Epithelial cell of proximal tubule (primary cell): Measurements from ENCODE around the gene MAN2A2. TPM values are rescaled to one million over a fixed set of nuclear protein-coding genes. Genes with fewer than 3 reads are reported as not detected.

Experiments
- DNase-seq: peaks from one replicate; pipeline ENCODE4 v3.0.0-alpha.2; 2011; ENCODE audit warnings: low read depth
- H3K4me3 ChIP-seq: 2 replicates; pipeline ENCODE4 v1.5.1; 2011; ENCODE audit warnings: low read depth, mild to moderate bottlenecking, low read length
- total RNA-seq: library from RNA; depleted of rRNA; stranded (reverse); fragments of >200 nt; gene quantifications from 2 replicates; pipeline ENCODE4 v1.2.3, GENCODE V29; 2015
- TF ChIP-seq, protein P1 (sequence below): conservative IDR thresholded peaks from 2 replicates; pipeline ENCODE4 v1.5.1; 2012; ENCODE audit warnings: low read depth, mild to moderate bottlenecking, low read length

MAN2A2 gene
- total RNA-seq, 1 donor from 2014 or later: 25.3 TPM

DNA sequence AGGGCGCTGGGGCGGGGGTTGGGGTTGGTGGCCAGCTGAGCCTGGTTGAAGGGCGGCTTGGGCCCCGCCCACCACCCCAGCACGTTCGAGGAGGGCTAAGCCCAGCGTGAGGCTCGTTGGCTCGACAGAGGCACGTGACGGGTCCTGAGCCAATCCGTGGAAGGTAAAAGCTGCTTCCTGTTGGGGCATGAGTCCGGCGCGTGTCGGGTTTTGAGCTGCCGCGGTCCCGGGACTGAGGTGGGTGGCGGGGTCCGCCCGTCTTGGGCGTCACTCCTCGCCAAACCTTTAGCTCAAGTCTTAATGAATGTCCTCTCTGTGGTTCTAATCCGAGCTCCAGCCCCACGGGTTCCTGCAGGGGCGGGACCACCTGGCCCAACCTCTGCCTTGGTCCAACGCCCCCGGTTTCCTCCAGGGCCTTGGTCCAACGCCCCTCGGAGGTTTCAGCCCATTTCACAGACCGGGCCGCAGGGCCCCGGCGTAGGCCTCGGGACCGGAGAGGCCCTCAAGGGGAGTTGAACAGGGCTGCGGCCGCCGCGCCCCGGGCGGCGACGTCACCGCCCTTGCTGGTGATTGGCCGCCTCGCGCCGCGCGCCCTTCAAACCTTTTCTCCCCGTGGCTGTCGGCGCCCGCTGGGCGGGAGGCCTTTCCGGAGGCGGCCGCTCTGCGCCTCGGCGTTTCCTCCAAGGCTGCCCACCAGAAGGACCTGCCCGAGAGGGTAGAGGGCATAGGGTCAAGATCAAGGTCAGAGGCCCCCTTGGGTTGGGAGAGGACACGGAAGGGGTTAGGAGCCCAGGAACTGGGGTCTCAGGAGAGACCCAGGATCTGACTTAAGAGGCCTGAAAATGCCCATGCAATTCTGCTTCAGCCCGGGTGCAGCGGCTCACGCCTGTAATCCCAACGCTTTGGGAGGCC lies 51.9 kb downstream of the MAN2A2 start, which contains the start of gene RCCD1:
Gene RCCD1, plus strand, starts transcription at position 173 of the 912 bp plus-strand sequence. CDS start 1,851 bp downstream, outside the sequence.
- DNase-seq: no peak
- TF ChIP-seq, protein P1, sequence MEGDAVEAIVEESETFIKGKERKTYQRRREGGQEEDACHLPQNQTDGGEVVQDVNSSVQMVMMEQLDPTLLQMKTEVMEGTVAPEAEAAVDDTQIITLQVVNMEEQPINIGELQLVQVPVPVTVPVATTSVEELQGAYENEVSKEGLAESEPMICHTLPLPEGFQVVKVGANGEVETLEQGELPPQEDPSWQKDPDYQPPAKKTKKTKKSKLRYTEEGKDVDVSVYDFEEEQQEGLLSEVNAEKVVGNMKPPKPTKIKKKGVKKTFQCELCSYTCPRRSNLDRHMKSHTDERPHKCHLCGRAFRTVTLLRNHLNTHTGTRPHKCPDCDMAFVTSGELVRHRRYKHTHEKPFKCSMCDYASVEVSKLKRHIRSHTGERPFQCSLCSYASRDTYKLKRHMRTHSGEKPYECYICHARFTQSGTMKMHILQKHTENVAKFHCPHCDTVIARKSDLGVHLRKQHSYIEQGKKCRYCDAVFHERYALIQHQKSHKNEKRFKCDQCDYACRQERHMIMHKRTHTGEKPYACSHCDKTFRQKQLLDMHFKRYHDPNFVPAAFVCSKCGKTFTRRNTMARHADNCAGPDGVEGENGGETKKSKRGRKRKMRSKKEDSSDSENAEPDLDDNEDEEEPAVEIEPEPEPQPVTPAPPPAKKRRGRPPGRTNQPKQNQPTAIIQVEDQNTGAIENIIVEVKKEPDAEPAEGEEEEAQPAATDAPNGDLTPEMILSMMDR: no peak
- H3K4me3 ChIP-seq: peak within 1 kb of the TSS; percentile 84

DNA sequence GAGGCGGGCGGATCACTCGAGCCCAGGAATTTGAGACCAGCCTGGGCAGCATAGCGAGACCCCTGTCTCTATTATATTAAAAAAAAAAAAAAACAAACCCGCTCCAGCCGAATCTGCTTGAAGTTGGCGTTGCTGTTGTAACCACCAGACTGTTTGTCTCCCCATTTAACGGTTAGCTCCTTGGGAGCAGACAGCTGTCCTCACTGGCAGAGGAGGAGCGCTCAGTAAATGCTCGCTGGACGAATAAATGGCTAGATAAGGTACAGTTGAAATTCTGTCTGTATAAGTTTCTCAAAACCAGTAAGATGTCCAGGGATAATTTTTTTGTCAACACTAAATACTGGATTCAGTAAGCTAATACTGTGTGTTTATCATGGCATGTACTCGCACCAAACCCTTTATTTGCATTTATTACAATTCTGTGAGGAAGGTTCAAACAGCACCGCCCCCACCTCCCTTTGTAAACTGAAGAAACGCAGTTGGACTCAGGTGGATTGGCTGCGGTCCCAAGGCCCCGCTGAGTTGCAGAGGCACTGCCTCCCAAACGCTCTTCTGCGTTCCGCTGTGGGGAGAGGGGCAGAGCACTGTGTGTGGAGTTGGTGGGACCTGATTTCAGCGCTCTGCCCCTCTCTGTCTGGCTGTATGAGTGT lies 52.6 kb downstream of the MAN2A2 start:
- TF ChIP-seq, protein P1: no peak
- H3K4me3 ChIP-seq: peak overlapping the region; percentile 84
- no peak for DNase-seq

DNA sequence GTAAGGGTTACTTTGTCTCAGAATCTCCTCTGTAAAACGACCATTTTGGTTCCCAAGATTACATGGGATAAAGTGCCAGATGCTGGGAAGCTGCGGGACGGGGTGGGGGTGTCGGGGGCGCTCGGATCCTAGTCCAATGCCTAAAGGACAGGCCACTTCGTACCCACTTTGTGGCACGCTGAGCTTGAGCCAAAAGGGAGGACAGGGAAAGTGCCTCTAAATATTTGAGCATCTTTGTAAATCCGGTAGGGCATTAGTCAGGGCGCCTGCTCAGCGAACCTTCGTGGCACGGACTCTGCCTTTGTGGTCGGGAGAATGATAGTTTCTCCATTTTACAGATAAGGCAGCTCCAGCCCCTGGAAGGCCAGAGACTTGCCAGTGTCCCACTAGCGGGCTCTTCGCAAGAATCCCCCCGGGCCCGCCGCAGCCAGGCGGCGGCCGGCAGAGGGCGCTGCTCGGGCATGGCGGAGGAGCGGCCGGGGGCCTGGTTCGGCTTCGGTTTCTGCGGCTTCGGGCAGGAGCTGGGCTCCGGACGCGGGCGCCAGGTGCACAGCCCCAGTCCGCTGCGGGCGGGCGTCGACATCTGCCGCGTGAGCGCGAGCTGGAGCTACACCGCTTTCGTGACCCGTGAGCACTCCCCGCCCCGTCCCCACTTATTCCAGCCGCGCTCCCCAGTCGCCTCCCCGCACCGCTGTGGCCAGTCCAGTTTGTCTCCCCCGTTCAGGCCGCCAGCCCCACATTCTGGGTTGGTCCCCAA lies 53.4 kb downstream of the MAN2A2 start:
- no peak for DNase-seq
- TF ChIP-seq, protein P1: peak; percentile 95
- H3K4me3 ChIP-seq: peak overlapping the region; percentile 84

DNA sequence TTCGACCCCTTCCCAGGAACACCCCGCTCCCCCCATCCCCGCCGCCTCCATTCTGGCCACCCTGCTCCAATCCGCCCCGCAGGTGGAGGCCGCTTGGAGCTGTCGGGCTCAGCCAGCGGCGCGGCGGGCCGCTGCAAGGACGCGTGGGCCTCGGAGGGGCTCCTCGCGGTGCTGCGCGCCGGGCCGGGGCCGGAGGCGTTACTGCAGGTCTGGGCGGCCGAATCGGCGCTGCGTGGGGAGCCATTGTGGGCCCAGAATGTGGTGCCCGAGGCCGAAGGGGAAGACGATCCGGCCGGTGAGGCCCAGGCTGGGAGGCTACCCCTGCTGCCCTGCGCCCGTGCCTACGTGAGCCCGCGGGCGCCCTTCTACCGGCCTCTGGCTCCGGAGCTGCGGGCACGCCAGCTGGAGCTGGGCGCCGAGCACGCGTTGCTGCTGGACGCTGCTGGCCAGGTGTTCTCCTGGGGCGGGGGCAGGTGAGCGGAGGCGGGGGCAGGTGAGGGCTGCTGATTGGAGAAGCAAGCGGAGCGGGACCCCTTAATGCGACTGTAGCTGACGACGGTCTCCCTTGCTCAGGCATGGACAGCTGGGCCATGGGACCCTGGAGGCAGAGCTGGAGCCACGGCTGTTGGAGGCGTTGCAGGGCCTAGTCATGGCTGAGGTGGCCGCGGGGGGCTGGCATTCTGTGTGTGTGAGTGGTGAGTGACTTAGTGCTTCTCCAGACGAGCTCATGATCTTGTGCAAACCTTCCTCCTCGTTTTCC lies 54.1 kb downstream of the MAN2A2 start:
- no peak for DNase-seq
- TF ChIP-seq, protein P1: peak; percentile 3
- H3K4me3 ChIP-seq: peak overlapping the region; percentile 84

DNA sequence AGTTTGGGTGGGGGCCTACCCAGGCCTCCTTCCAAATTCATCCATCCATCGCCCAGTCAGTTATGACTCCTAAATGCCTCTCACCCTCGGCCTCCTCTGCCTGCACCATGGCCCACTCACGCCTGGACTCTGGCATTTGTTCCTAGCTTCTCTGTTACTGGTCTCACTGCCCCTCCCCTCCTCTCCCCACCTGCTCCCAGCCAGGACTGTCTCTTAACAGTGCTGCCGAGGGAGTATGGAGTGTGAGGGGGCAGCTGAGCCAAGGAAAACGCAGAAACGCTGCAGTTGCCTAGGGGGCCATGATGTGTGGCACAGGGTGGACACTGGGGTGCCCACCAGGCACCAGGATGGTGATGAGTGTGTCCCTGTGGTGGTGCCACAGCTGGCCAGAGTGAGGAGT lies 54.7 kb downstream of the MAN2A2 start:
- H3K4me3 ChIP-seq: peak overlapping the region; percentile 84
- TF ChIP-seq, protein P1: no peak
- DNase-seq: no peak

DNA sequence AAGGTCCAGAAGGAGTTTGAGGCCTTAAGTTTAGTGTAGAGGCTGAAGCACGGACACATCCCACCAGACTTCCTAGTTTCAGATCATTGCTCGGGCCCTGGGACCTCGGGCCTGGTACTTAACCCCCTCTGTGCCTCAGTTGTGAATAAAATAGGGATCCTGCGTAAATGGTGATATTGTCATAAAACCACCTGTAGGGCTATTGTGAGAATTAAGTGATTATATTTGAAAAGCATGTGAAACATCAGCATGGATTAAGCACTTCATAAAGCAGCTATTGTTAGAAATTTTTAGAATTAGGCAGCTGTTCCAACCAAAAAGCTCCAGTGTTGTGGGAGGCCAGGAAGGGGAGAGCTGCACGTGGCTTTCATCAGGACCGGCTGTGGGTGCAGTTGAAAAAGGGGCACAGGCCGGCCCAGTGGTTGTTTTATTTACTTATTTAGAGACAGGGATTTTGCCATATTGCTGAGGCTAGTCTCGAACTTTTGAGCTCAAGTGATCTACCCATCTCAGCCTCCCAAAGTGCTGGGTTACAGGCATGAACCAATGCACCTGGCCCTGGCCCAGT lies 56.0 kb downstream of the MAN2A2 start:
- DNase-seq: no peak
- H3K4me3 ChIP-seq: no peak overlapping the region
- TF ChIP-seq, protein P1: no peak
